GM21825 (cell line): ENCODE results near the gene GOLGA2.

Experiments used
- ATAC-seq: cut with Tn5 transposase; IDR thresholded peaks from one replicate; pipeline ENCODE4 v1.9.1; 2021; ENCODE audit warnings: mild to moderate bottlenecking, moderate library complexity; ENCODE audit not compliant: unreplicated experiment

Gene GOLGA2

GRCh38 chr9:128215491-128216409 lies 60.1 kb downstream of the GOLGA2 start:
- ATAC-seq, result no peak

GRCh38 chr9:128214571-128215490 lies 61.0 kb downstream of the GOLGA2 start:
- ATAC-seq, result no peak

DNA sequence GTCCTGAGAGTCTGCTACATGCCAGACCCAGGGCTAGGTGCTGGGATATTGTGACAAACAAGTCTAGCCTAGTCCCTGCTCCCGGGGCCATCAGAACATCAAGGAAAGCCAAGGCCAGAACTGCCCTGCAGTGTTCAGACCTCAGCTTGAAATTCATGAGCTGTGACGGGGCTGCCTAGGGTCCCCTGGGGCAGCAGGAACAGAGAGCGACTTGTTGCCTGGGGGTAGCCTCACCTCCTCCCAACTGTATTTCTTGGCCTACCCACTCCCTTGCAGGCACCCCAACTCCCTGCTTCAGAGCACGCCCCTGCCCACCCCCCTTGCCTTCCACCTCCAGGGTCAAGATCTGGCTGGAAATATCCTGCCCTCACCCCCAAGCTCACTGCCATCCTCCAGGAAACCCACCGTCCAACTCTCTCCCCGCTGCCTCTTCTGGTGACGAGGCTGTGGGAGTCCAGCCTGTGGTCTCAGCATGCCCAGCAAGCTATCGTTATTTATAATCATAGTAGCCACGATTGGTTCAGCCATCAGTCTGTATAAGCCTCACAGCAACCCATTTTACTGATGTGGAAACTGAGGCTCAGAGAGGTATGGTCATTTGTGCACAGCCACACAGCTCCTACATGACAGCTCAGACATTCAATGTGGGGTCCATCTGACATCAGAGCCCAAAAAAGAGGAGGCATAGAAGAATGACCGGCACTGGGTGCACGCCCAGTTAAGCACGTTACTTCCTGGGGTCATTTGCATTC lies 61.9 kb downstream of the GOLGA2 start:
- no peak for ATAC-seq

DNA sequence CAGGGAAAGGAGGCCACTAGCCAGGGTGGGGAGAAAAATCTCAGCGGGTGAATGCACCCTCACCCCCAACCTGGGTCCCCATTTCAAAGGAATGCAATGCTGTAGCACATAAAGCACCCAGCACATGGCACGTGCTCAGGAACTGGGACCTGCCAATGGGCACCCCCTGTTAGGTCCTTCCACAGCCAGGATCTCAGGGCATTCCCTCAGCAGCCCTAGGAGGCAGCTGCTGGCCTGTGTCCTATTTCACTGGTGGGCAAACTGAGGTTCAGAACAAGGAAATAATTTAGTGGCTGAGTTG lies 63.9 kb downstream of the GOLGA2 start:
- ATAC-seq, result no peak

DNA sequence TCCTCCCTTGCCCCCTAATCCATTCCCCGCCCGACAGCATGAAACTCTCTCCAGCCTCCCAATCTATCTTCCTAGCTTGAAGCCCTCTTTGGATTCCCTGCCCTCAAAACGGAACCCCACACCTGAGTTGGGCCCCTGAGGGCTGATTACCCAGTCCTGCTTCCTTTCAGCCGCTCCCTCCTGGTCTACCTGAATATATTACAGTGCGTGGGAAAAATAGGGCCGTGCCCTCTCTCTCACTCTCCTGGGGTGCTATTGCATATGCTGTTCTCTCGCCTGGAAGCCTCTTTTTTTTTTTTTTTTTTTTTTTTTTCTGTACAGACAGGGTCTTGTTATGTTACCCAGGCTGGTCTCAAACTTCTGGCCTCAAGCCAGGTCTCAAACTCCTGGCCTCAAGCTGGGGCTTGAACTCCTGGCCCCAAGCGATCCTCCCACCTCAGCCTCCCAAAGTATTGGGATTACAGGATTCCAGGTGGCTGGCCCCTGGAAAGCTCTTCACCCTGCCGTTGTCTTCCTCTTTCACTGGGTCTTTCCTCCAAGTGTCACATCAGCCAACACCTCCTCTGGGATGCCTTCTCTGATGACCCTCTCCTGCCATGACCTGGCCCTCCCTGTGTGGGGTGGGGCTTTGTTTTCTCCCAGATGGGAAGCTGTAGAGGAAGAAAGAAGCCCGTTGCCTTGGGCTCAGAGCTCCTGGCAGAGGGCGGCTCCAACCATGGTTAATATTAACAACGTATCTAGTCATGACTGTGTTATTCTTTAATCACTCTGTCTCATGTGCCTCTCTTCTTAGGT lies 64.4 kb downstream of the GOLGA2 start:
- ATAC-seq, result no peak

- no peak for ATAC-seq
Measured at GRCh38 chr9:128208946-128209669, 66.7 kb downstream of the GOLGA2 start.

DNA sequence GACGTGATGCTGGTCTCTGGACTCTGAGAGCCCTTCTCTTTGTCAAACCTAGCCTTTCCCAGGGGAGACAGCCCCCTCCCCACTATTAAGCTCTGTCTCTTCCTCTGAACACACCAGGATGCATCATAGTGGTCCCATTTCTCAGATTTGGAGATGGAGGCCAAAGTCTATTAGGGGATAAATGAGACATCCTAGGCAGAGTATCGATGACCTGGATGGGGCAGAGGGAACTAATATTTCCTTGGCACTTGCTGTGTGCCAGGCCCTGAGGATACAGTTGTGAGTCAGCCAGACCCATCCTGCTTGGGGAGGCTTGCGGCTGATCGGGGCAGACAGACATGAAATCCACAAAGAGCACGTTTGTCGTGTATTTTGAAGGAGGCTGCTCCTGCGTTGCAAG lies 67.4 kb downstream of the GOLGA2 start:
- no peak for ATAC-seq

- ATAC-seq, result no peak
Measured at GRCh38 chr9:128206916-128207910, 68.6 kb downstream of the GOLGA2 start.

- ATAC-seq, result no peak
Measured at GRCh38 chr9:128206484-128206883, 69.3 kb downstream of the GOLGA2 start.
